Peyer's patch (tissue), 4 donors: Measurements from ENCODE around the gene OR4F15.

Experiments
- CTCF ChIP-seq, 6 experiments: fragments of 450-650 bp in 4 of 6; fragments of 200-600 bp in 2 of 6; sonication (generic) in 1 of 6; IDR thresholded peaks; one replicate each; pipeline ENCODE4 v1.5.1; 2017 to 2019; ENCODE audit warnings: antibody characterized with exemption in 6 of 6, mild to moderate bottlenecking in 3 of 6, moderate library complexity in 1 of 6
- POLR2A ChIP-seq, 2 donors: fragments of 450-650 bp; IDR thresholded peaks; one replicate each; pipeline ENCODE4 v1.5.1; 2017; ENCODE audit warnings: antibody characterized with exemption in 2 of 2, mild to moderate bottlenecking in 2 of 2, moderate library complexity in 2 of 2

GRCh38 chr15:101841656-101842055, 29.7 kb downstream of the OR4F15 start:
- TF ChIP-seq CTCF (IDR thresholded peaks at IDR 0.05), result no peak
- TF ChIP-seq POLR2A (IDR thresholded peaks at IDR 0.05), result no peak
